Measurements from ENCODE around the gene VWA5B1.

VWA5B1 gene

DNA sequence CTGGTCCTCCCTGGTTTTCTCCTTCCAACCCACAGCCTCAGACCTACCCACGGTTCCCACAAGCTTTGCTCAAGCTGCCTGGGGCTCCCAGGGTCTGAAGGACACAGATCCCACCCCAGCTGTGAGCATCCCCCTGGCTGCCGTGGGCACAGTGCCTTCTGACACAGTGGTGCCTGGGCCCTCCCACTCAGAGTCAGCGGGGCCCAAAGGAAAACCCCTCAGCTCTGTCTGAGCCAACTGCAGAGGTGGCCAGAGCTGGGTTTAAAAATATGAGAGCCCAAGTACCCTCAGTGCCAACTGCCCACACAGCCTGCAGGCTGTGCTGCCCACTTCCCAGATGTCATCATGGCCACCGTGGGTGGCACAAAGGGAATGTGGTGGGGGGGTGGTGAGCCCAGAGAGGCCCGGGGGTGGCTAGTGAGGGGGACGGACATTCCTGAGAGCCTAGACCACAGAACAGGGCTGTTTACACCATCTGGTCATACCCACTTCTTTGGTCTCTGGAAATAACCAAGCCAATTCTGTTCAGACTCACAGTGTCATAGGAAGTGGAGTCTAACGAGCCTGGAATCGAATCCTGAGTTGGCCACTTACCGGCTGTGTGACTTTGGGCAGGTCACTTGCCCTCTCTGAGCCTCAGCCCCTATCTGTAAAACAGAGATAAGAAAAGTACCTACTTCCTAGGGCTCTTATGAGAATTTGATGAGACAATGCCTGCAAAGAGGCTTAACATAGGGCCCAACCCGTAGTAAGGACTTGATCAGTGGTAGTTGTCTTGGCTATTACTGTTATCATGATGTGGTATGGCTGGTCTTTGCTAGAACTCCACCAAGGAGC, 109.9 kb downstream of the VWA5B1 start:
- FAIRE-seq (no peak), DNase-seq (ENCODE audit: insufficient read length, low spot score) (no peak)
- no peak for TF ChIP-seq POLR2A (IDR thresholded peaks at IDR 0.05; ENCODE audit: low read depth, low read length)

- TF ChIP-seq POLR2A (IDR thresholded peaks at IDR 0.05; ENCODE audit: low read depth, low read length) = no peak
- FAIRE-seq (no peak), DNase-seq (ENCODE audit: insufficient read length, low spot score) (no peak)
These were observed 110.8 kb downstream of the VWA5B1 start for GRCh38 chr1:20401405-20402010.

GRCh38 chr1:20402585-20403422, 112.1 kb downstream of the VWA5B1 start:
- no peak for TF ChIP-seq POLR2A (IDR thresholded peaks at IDR 0.05; ENCODE audit: low read depth, low read length)
- no peak for FAIRE-seq
- no peak for DNase-seq (ENCODE audit: insufficient read length, low spot score)

GRCh38 chr1:20403423-20404145, 112.9 kb downstream of the VWA5B1 start:
- TF ChIP-seq POLR2A (IDR thresholded peaks at IDR 0.05; ENCODE audit: low read depth, low read length) = no peak
- FAIRE-seq = no peak
- no peak for DNase-seq (ENCODE audit: insufficient read length, low spot score)

DNA sequence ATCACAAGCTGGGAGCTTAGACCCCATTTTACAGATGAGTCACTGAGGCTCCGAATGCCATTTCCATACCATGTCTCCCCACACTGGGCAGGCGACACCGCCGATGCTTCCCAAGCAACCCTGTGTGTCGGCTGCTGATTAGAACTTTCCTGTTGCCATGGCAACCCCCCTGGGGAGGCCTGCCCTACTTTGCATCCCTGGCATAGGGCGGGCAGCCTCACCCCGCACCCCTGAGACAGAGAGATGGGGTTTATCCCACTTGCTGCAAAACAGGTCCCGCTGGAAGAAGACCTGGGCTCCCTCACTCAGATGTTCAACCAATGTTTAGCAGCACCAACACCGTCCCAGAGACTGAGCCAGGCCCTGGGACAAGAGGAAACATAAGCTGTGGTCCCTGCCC, 113.8 kb downstream of the VWA5B1 start:
- FAIRE-seq (no peak), DNase-seq (ENCODE audit: insufficient read length, low spot score) (no peak)
- TF ChIP-seq POLR2A (IDR thresholded peaks at IDR 0.05; ENCODE audit: low read depth, low read length) = no peak
